Activated CD4-positive, alpha-beta T cell treated with anti-CD3 and anti-CD28 coated beads, Interleukin-2, amount 50 U/mL, for 1 hour (primary cell): ENCODE data around the gene NFKBIA.
"Not testable (repeated sequence)": the region's sequence is repeated elsewhere in the genome, so short reads cannot be mapped to it uniquely, and the experiment has no call there.

ENCODE experiments used
- DNase-seq: peaks from one replicate; pipeline ENCODE4 v3.0.0-alpha.2; 2020

The NFKBIA gene

GRCh38 chr14:35407306-35407630 is 2.7 kb upstream of the NFKBIA start:
- DNase-seq, result no peak

DNA sequence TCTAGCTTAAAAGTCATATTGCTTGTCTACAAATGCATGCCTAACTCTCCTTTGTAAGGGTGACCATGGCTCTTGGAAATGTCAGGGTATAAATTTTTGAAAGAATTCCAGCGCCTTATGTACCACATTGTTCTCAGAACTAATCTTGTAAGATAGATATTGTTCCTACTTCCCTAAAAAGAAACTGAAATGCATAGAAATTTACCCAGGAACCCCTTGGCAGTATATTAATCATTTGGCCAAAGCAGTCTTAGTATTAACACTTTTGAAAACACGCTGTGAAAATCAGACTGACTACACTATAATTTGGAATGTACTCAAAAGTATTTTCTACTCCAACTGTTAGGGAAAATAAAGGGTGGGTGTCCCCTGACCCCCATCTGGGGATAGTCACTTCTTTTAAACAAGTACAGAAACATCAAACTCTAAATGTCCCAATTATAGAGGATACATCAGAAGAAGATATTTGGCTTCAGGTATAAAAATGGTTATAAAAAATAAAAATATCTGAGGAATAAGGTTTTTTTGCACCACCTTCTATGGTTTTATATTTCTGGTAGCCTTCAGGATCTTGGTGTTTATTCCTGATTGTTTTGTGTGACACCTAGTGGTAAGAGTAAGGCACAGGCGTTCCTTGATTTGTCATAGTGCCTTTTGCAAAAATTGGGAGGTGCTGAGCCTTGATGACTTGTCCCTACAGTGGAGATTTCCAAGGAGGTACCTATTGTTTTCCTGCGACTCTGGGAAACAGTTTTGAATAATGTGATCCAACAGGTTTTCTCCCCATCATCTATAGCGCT is 2.2 kb upstream of the NFKBIA start:
- DNase-seq, result no peak

DNA sequence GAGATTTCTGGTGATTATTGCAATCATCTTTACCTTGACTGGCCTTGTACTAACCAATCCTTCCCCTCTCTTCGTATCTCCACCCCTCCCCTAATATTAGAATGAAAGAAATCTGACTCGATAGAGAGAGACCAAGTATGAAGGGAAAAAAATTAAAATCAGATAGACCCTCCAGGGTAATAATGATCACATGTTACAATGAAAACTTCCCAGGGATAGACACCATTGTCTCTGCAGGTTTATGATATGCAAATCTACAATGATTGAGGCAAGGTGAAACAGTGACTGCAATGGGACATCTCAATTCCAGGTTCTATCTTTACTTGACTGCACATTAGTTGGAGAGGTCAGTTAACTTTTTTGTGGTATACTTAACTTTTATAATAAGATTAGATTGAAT is 1.5 kb upstream of the NFKBIA start:
- DNase-seq, result no peak

GRCh38 chr14:35405304-35405996 is 901 bp upstream of the NFKBIA start:
- DNase-seq, result no peak

- peak; percentile 97 for DNase-seq
Measured at GRCh38 chr14:35403603-35404448, 723 bp downstream of the NFKBIA start.

DNA sequence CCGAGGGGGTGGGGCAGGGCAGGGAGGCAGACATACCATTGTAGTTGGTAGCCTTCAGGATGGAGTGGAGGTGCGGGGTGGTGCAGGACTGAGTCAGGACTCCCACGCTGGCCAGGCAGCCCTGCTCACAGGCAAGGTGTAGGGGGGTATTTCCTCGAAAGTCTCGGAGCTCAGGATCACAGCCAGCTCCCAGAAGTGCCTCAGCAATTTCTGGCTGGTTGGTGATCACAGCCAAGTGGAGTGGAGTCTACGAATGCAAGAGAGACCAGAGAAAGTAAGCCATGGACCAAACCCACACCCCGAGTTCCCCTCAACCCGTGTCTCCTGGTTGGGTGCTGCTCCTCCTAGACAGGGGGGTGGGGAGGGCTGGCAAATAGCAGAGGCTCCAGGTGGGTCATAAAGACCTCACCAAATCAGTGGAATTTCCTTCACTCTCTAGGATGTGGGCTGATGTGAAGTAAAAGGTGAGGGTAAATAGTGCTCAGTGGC is 1.4 kb downstream of the NFKBIA start:
- DNase-seq, result peak; percentile 32

GRCh38 chr14:35402323-35403113 is 2.0 kb downstream of the NFKBIA start:
- DNase-seq, result peak; percentile 47

GRCh38 chr14:35401422-35402265 is 2.9 kb downstream of the NFKBIA start:
- no peak for DNase-seq

DNA sequence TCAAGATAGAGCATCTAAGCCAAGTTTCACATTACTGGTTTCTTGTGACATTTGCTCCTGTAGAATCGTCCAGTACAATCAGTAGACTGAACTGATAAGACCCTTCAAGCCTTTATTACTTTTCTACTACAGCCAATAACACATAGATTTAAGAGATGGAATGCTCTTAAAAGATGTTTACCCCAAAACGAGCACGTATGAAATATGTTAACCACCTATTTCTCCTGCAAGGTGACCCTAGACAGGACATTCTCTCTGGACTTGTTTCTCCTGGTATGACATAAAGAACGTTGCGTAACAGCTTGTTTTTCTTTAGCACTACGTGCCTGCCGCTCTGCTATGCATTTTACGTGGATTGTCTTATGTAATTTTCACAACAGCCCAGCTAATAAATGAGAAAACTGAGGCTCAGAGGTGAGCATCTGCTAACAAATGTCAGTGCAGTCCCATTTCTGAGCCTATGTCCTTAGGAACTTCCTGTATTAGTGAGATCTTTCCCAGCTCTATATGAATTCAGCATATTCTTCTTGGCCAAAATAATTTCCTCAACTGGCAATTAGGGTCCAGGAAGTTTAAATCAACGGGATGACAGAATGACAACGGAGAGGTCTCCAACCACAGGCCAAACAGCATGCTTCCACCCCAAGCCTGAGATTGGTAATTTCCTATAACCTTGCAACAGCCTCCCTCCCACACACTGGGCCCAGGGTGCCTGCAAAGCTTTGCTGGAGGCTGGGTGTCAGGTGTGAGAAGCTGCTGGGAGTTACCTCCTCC is 3.7 kb downstream of the NFKBIA start:
- peak; percentile 38 for DNase-seq

GRCh38 chr14:35399083-35399937 is 5.2 kb downstream of the NFKBIA start:
- DNase-seq, result no peak

GRCh38 chr14:35398071-35398584 is 6.4 kb downstream of the NFKBIA start:
- DNase-seq, result no peak

- not testable (repeated sequence) for DNase-seq
Measured at GRCh38 chr14:35396610-35397009, 7.9 kb downstream of the NFKBIA start.

GRCh38 chr14:35395283-35395682 is 9.3 kb downstream of the NFKBIA start:
- no peak for DNase-seq

DNA sequence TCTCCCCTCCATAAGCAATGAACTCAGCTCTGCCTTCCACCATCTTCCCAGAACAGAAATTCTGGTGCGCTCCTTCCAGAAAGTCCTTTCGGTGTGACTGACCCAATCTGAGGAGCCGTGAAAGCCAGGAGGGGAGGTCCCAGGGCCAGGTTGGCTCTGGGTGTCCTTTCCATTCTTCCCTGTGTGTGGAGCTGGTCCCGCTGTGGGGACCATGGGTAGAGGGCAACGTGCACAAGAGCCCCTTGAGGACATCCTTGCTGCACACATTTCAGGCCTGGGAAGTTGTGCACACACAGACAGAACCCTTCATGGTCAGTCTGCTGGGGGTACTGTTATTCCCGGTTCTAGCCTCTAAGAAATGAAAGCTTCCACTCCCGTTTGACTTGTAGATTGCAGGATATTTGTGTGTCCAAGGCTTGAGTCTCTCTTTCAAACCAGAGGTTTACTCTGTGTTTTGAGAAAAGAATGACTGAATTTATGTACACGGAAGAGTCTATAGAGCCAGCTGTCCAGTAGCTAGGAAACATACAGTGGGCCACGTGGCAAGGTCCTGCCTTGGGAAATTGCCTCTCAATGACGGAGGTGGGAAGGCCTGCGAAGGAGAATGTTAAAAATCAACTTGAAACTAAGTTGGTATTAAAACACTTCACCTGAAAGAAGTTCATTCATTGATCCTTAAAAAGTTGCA is 10.1 kb downstream of the NFKBIA start:
- no peak for DNase-seq

- DNase-seq, result no peak
Measured at GRCh38 chr14:35393826-35394225, 10.7 kb downstream of the NFKBIA start.

DNA sequence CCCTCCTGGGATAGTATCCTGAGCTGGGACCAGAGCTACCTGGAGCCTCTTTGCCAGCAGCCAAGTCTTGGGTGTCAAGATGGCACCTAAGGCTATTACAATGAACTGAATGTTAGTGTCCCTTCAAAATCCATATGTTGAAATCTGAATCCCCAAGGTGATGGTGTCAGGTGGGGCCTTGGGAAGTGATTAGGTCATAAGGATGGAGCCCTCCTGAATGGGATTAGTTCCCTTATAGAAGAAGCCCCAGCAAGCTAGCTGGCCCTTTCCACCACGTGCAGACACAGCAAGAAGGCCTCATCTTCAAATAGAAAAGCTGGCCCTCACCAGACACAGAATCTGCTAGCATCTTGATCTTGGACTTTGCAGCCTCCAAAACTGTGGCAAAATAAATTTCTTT is 12.4 kb downstream of the NFKBIA start:
- DNase-seq, result no peak

DNA sequence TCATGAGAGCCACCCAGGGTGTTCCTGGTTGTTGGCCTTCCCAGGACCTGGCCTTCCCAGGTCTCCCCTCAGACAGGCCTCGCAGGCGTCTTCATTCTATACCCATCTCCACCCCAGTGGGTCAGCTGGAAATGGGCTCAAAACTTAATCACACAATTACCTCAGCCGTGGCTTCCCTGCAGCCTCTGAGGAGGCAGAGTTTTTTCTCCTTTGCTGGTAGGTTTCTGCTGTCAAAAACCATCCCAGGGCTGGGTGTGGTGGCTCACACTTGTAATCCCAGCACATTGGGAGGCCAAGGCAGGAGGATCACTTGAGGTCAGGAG is 13.2 kb downstream of the NFKBIA start:
- no peak for DNase-seq

- no peak for DNase-seq
Measured at GRCh38 chr14:35390577-35391387, 13.8 kb downstream of the NFKBIA start.
